Lung (tissue), 12 donors: ENCODE results near the gene FKBP14. TPM values are rescaled to one million over a fixed set of nuclear protein-coding genes. Genes with fewer than 3 reads are reported as not detected.
A peak's percentile ranks its signal among the peaks of the same experiment; 100 is the strongest.

ENCODE experiments used
- ATAC-seq: fragments of 200-7000 bp; cut with Tn5 transposase; one replicate; pipeline ENCODE4 v1.9.1; 2020; ENCODE audit warnings: moderate number of reproducible peaks; ENCODE audit not compliant: insufficient read depth, low FRiP score
- DNase-seq, 3 donors: peaks; one replicate each; pipeline ENCODE4 v3.0.0-alpha.2; 2013 to 2017
- H3K27ac ChIP-seq, 2 donors: one replicate each; pipeline ENCODE4 v1.5.1; 2013; ENCODE audit warnings: mild to moderate bottlenecking in 2 of 2, moderate library complexity in 2 of 2, control low read depth in 1 of 2, inconsistent platforms in 1 of 2, low read depth in 1 of 2, low read length in 1 of 2
- H3K27me3 ChIP-seq, 3 donors: one replicate each; pipeline ENCODE4 v1.5.1; 2013; ENCODE audit warnings: low read length in 2 of 3; ENCODE audit not compliant: control insufficient read depth in 3 of 3, insufficient read depth in 3 of 3
- H3K36me3 ChIP-seq, 4 donors: one replicate each; pipeline ENCODE4 v1.5.1; 2013; ENCODE audit warnings: low read length in 4 of 4, mild to moderate bottlenecking in 1 of 4, moderate library complexity in 1 of 4; ENCODE audit not compliant: control insufficient read depth in 4 of 4, insufficient read depth in 4 of 4
- H3K4me1 ChIP-seq, 5 donors: one replicate each; pipeline ENCODE4 v1.5.1; 2013; ENCODE audit warnings: low read length in 5 of 5, mild to moderate bottlenecking in 2 of 5, moderate library complexity in 1 of 5; ENCODE audit not compliant: control insufficient read depth in 5 of 5, insufficient read depth in 5 of 5
- H3K4me3 ChIP-seq: one replicate; pipeline ENCODE4 v1.5.1; 2013; ENCODE audit warnings: mild to moderate bottlenecking, control low read depth, moderate library complexity
- H3K9ac ChIP-seq, 2 donors: one replicate each; pipeline ENCODE4 v1.5.1; 2013; ENCODE audit warnings: low read length in 2 of 2, control low read depth in 1 of 2; ENCODE audit not compliant: insufficient read depth in 1 of 2
- H3K9me3 ChIP-seq, 4 donors: one replicate each; pipeline ENCODE4 v1.5.1; 2013; ENCODE audit warnings: low read length in 3 of 4, mild to moderate bottlenecking in 1 of 4, moderate library complexity in 1 of 4; ENCODE audit not compliant: control insufficient read depth in 4 of 4, insufficient read depth in 3 of 4
- CTCF ChIP-seq: IDR thresholded peaks from 2 replicates; pipeline ENCODE4 v1.5.1; 2012; ENCODE audit warnings: mild to moderate bottlenecking; ENCODE audit errors: control extremely low read depth, extremely low read depth
- WGBS, 2 donors: extraction: QIAGEN DNeasy Blood & Tissue Kit; methylation state at CpG; one replicate each; pipeline ENCODE4 v1.1.7; 2013; 5-methylcytosine and 5-hydroxymethylcytosine counted together
- polyA plus RNA-seq, 2 donors: library from polyadenylated mRNA; stranded (reverse); fragments of 200-250 nt; gene quantifications; one replicate each; pipeline ENCODE4 v1.2.1, GENCODE V29; 2013
- total RNA-seq, 2 donors: library from RNA; depleted of rRNA in 1 of 2; stranded (reverse); fragments of >200 nt in 1 of 2; gene quantifications; one replicate each; pipeline ENCODE4 v1.2.1, GENCODE V29; 2014 to 2021
- donor health status: control.
- donor health status: control.
- donor health status: Bipolar disorder and iron deficiency.
- donor health status: healthy.
- donor health status: DM: yes; HTN: yes; CAD: no.

The FKBP14 gene
- total and polyA plus RNA-seq, 4 donors, result 2.6 to 21.5 (median 11.9) TPM

GRCh38 chr7:30028216-30028748 is 1.8 kb upstream of the FKBP14 start, which contains the start of gene PLEKHA8:
PLEKHA8 (plus strand) TSS chr7:30028412; CDS start chr7:30028763, 351 bp downstream.
- 0% methylated on average over 57 to 70 of the region's 70 CpGs for WGBS, 2 donors
- Histone ChIP-seq H3K4me3 (peak within 1 kb of the TSS; percentile 92), H3K9ac (peak within 1 kb of the TSS; percentile 30 to 93), H3K36me3 (peaks cover 0 to 3% (median 0%) of the 10 kb centered on the region in 4 donors), H3K4me1 (peaks cover 3 to 32% (median 11%) of the 10 kb centered on the region in 5 donors), H3K27me3 (no peaks in the 10 kb centered on the region), H3K9me3 (no peaks in the 10 kb centered on the region), H3K27ac (peak within 1 kb of the TSS; percentile 89 to 97)
- ATAC-seq (peak; percentile 79), DNase-seq (peak; percentile 93 to 95 (median 93))
- peak; percentile 1 for TF ChIP-seq CTCF

- no peaks in the 10 kb centered on the region for H3K27me3 ChIP-seq
- H3K4me1 ChIP-seq, result peaks cover 4 to 32% (median 11%) of the 10 kb centered on the region in 5 donors
- TF ChIP-seq CTCF, result no peak
- H3K36me3 ChIP-seq, result peaks cover 0 to 3% (median 0%) of the 10 kb centered on the region in 4 donors
- no peaks in the 10 kb centered on the region for H3K9me3 ChIP-seq
- 3 to 5% methylated on average over 9 of the region's 9 CpGs for WGBS, 2 donors
- ATAC-seq (no peak), DNase-seq (peak in 1 of 3 donors; percentile 56)
- peak overlapping the region in 1 of 2 donors; percentile 78 for H3K9ac ChIP-seq
- H3K4me3 ChIP-seq, result peak overlapping the region; percentile 49
- H3K27ac ChIP-seq, result peak overlapping the region; percentile 89 to 94
Observed at GRCh38 chr7:30027740-30028215, 1.3 kb upstream of the FKBP14 start.

GRCh38 chr7:30027065-30027456 is 559 bp upstream of the FKBP14 start:
- peak overlapping the region in 1 of 2 donors; percentile 69 for H3K9ac ChIP-seq
- no peak for ATAC-seq
- 0 to 1% methylated on average over 10 of the region's 10 CpGs for WGBS, 2 donors

More at GRCh38 chr7:30027065-30027456, 559 bp upstream of the FKBP14 start:
- Histone ChIP-seq H3K36me3 (peaks cover 0 to 3% (median 0%) of the 10 kb centered on the region in 4 donors), H3K27me3 (no peaks in the 10 kb centered on the region), H3K4me3 (peak overlapping the region; percentile 43), H3K27ac (peak overlapping the region; percentile 89 to 97), H3K4me1 (peaks cover 4 to 32% (median 11%) of the 10 kb centered on the region in 5 donors), H3K9me3 (no peaks in the 10 kb centered on the region)
- DNase-seq, result no peak
- no peak for TF ChIP-seq CTCF
